Liver (tissue), 9 donors: ENCODE measurements around the gene TPST1. TPM values are rescaled to one million over a fixed set of nuclear protein-coding genes. Genes with fewer than 3 reads are reported as not detected.

Experiments used
- DNase-seq: peaks from one replicate; pipeline ENCODE4 v3.0.0-alpha.2; 2017; ENCODE audit warnings: low spot score
- H3K27ac ChIP-seq, 2 donors: one replicate each; pipeline ENCODE4 v1.7.0; 2013; ENCODE audit warnings: inconsistent platforms in 2 of 2, low read length in 2 of 2, control low read depth in 1 of 2, low read depth in 1 of 2, mild to moderate bottlenecking in 1 of 2
- H3K27me3 ChIP-seq, 4 donors: one replicate each; pipeline versions ENCODE4 v1.6.1 to v1.7.0; 2013; ENCODE audit warnings: low read length in 3 of 4, inconsistent platforms in 1 of 4, mild to moderate bottlenecking in 1 of 4, moderate library complexity in 1 of 4; ENCODE audit not compliant: control insufficient read depth in 4 of 4, insufficient read depth in 4 of 4
- H3K36me3 ChIP-seq, 4 donors: one replicate each; pipeline versions ENCODE4 v1.6.1 to v1.7.0; 2013; ENCODE audit warnings: low read length in 3 of 4, mild to moderate bottlenecking in 3 of 4, low read depth in 1 of 4, moderate library complexity in 1 of 4; ENCODE audit not compliant: control insufficient read depth in 4 of 4, insufficient read depth in 3 of 4
- H3K4me1 ChIP-seq, 4 donors: one replicate each; pipeline versions ENCODE4 v1.6.1 to v1.7.0; 2013; ENCODE audit warnings: low read length in 3 of 4, mild to moderate bottlenecking in 3 of 4, moderate library complexity in 1 of 4; ENCODE audit not compliant: control insufficient read depth in 4 of 4, insufficient read depth in 4 of 4
- H3K4me3 ChIP-seq, 3 donors: one replicate each; pipeline versions ENCODE4 v1.6.1 to v1.7.0; 2013; ENCODE audit warnings: low read length in 3 of 3, control low read depth in 1 of 3, low read depth in 1 of 3, mild to moderate bottlenecking in 1 of 3
- H3K9ac ChIP-seq, 2 donors: one replicate each; pipeline ENCODE4 v1.7.0; 2013; ENCODE audit warnings: low read length in 2 of 2, mild to moderate bottlenecking in 2 of 2, moderate library complexity in 2 of 2, control low read depth in 1 of 2, low read depth in 1 of 2
- H3K9me3 ChIP-seq, 4 donors: one replicate each; pipeline versions ENCODE4 v1.6.1 to v1.7.0; 2013; ENCODE audit warnings: low read length in 3 of 4; ENCODE audit not compliant: control insufficient read depth in 4 of 4
- ATF3 ChIP-seq: IDR thresholded peaks from 2 replicates; pipeline ENCODE4 v1.6.1; 2016; ENCODE audit warnings: antibody characterized with exemption
- CTCF ChIP-seq: fragments of 150-350 bp; IDR thresholded peaks from 2 replicates; pipeline ENCODE4 v1.5.1; 2017; ENCODE audit warnings: improper control_type of control experiment, low read depth, low read length; ENCODE audit not compliant: missing input control
- EGR1 ChIP-seq, 2 donors: IDR thresholded peaks; 2 replicates each; pipeline ENCODE4 v1.6.1; 2016 to 2018; ENCODE audit warnings: antibody characterized with exemption in 2 of 2, low read depth in 2 of 2
- FOXA1 ChIP-seq: IDR thresholded peaks from 2 replicates; pipeline ENCODE4 v1.6.1; 2016; ENCODE audit warnings: antibody characterized with exemption
- FOXA2 ChIP-seq: IDR thresholded peaks from 2 replicates; pipeline ENCODE4 v1.6.1; 2016; ENCODE audit warnings: antibody characterized with exemption
- GABPA ChIP-seq, 2 donors: IDR thresholded peaks in 1 of 2; conservative IDR thresholded peaks in 1 of 2; 2 replicates each; pipeline ENCODE4 v1.6.1; 2016; ENCODE audit warnings: antibody characterized with exemption in 2 of 2, mild to moderate bottlenecking in 1 of 2, moderate library complexity in 1 of 2
- HNF4A ChIP-seq, 2 donors: conservative IDR thresholded peaks; 2 replicates each; pipeline ENCODE4 v1.6.1; 2016; ENCODE audit warnings: antibody characterized with exemption in 2 of 2, mild to moderate bottlenecking in 2 of 2
- HNF4G ChIP-seq: IDR thresholded peaks from 2 replicates; pipeline ENCODE4 v1.6.1; 2016; ENCODE audit warnings: antibody characterized with exemption
- JUND ChIP-seq, 2 donors: IDR thresholded peaks; 2 replicates each; pipeline ENCODE4 v1.6.1; 2016; ENCODE audit warnings: antibody characterized with exemption in 2 of 2
- MAX ChIP-seq: IDR thresholded peaks from 2 replicates; pipeline ENCODE4 v1.6.1; 2016; ENCODE audit warnings: antibody characterized with exemption
- NR2F2 ChIP-seq: IDR thresholded peaks from 2 replicates; pipeline ENCODE4 v1.6.1; 2016; ENCODE audit warnings: antibody characterized with exemption
- RAD21 ChIP-seq, 2 donors: IDR thresholded peaks; 2 replicates each; pipeline ENCODE4 v1.6.1; 2016; ENCODE audit warnings: antibody characterized with exemption in 2 of 2, mild to moderate bottlenecking in 2 of 2
- RXRA ChIP-seq, 2 donors: IDR thresholded peaks; 2 replicates each; pipeline ENCODE4 v1.6.1; 2017 to 2018; ENCODE audit warnings: antibody characterized with exemption in 2 of 2, mild to moderate bottlenecking in 1 of 2
- SP1 ChIP-seq: IDR thresholded peaks from 2 replicates; pipeline ENCODE4 v1.6.1; 2018; ENCODE audit warnings: antibody characterized with exemption, mild to moderate bottlenecking
- TAF1 ChIP-seq: conservative IDR thresholded peaks from 2 replicates; pipeline ENCODE4 v1.6.1; 2016; ENCODE audit warnings: antibody characterized with exemption, mild to moderate bottlenecking
- YY1 ChIP-seq: IDR thresholded peaks from 2 replicates; pipeline ENCODE4 v1.6.1; 2016; ENCODE audit warnings: antibody characterized with exemption, mild to moderate bottlenecking
- ZBTB33 ChIP-seq: IDR thresholded peaks from 2 replicates; pipeline ENCODE4 v1.6.1; 2016; ENCODE audit warnings: antibody characterized with exemption
- WGBS: extraction: QIAGEN DNeasy Blood & Tissue Kit; methylation state at CpG from one replicate; pipeline ENCODE4 v1.1.7; 2013; 5-methylcytosine and 5-hydroxymethylcytosine counted together
- polyA plus RNA-seq, 2 donors: library from polyadenylated mRNA; stranded (reverse) in 1 of 2; unstranded in 1 of 2; fragments of 200-250 nt in 1 of 2; fragments of >200 nt in 1 of 2; fragmentation: Nextera tagmentation in 1 of 2; extraction: Ambion mirVana in 1 of 2; gene quantifications; one replicate each; pipeline versions ENCODE4 v1.2.1 to v1.2.3, GENCODE V29; 2013 to 2015
- total RNA-seq, 2 donors: library from RNA; depleted of rRNA; stranded (reverse); fragments of >200 nt; gene quantifications; one replicate each; pipeline ENCODE4 v1.2.3, GENCODE V29; 2014
- donor health status: healthy.
- donor health status: healthy.
- donor health status: healthy.
- donor health status: healthy.
- donor health status: healthy.

Gene TPST1
- total and polyA plus RNA-seq, 4 donors, result 23.8 to 62.5 (median 25.7) TPM

GRCh38 chr7:66359656-66360211, 154.6 kb downstream of the TPST1 start:
- H3K27ac ChIP-seq, result no peak overlapping the region
- no peaks in the 10 kb centered on the region for H3K27me3 ChIP-seq
- no peak overlapping the region for H3K4me3 ChIP-seq
- no peaks in the 10 kb centered on the region for H3K4me1 ChIP-seq
- no peak for TF ChIP-seq ATF3
- no peak for TF ChIP-seq SP1
- TF ChIP-seq FOXA2, result no peak
- TF ChIP-seq MAX, result no peak
- TF ChIP-seq FOXA1, result no peak
- no peak for TF ChIP-seq HNF4G
- H3K9me3 ChIP-seq, result no peaks in the 10 kb centered on the region
- DNase-seq, result no peak
- 86% methylated on average over 11 of the region's 11 CpGs for WGBS
- peaks cover 0 to 11% (median 5%) of the 10 kb centered on the region in 4 donors for H3K36me3 ChIP-seq
- H3K9ac ChIP-seq, result no peak overlapping the region

GRCh38 chr7:66362136-66362535, 157.0 kb downstream of the TPST1 start:
- H3K36me3 ChIP-seq, result peaks cover 0 to 9% (median 4%) of the 10 kb centered on the region in 4 donors
- no peaks in the 10 kb centered on the region for H3K9me3 ChIP-seq
- H3K27me3 ChIP-seq, result no peaks in the 10 kb centered on the region
- 97% methylated on average over 4 of the region's 4 CpGs for WGBS
- no peak for DNase-seq
- TF ChIP-seq FOXA1 (no peak), FOXA2 (no peak), SP1 (no peak), ZBTB33 (no peak), MAX (no peak), RXRA (IDR thresholded peaks at IDR 0.05) (no peak), TAF1 (no peak), NR2F2 (no peak), HNF4G (no peak), CTCF (no peak), RAD21 (IDR thresholded peaks at IDR 0.05) (no peak), JUND (IDR thresholded peaks at IDR 0.05) (no peak), GABPA (IDR thresholded peaks at IDR 0.05 in 1 of 2, conservative IDR thresholded peaks at IDR 0.05 in 1 of 2) (no peak), YY1 (no peak), HNF4A (conservative IDR thresholded peaks at IDR 0.05) (no peak), EGR1 (IDR thresholded peaks at IDR 0.05; ENCODE audit: low read depth in 2 of 2) (no peak), ATF3 (no peak)
- H3K4me1 ChIP-seq, result no peaks in the 10 kb centered on the region
- H3K9ac ChIP-seq, result no peak overlapping the region
- H3K27ac ChIP-seq, result no peak overlapping the region
- no peak overlapping the region for H3K4me3 ChIP-seq
